ENCODE measurements around the gene TECR. TPM values are rescaled to one million over a fixed set of nuclear protein-coding genes. Genes with fewer than 3 reads are reported as not detected.

TECR gene
- polyA plus RNA-seq, 1 donor from 2014 or later, result 31.4 TPM

- H3K79me2 ChIP-seq (replicated peaks; ENCODE audit: insufficient read depth, low read length), result peaks cover 15% of the 10 kb centered on the region
- TF ChIP-seq CTCF (IDR thresholded peaks at IDR 0.05; ENCODE audit: poor library complexity, severe bottlenecking) (no peak), REST (IDR thresholded peaks at IDR 0.05; ENCODE audit: borderline replicate concordance) (no peak), POLR2AphosphoS5 (IDR thresholded peaks at IDR 0.05) (no peak), SMC3 (conservative IDR thresholded peaks at IDR 0.05; ENCODE audit: poor library complexity) (no peak)
- H3K9me2 ChIP-seq (ENCODE audit: insufficient read depth, low read length), result no peaks in the 10 kb centered on the region
- no peak overlapping the region for H3K9ac ChIP-seq (ENCODE audit: low read length)
- no peak overlapping the region for H2AFZ ChIP-seq (ENCODE audit: low read depth, low read length)
- H3K4me3 ChIP-seq (ENCODE audit: low read length), result no peak overlapping the region
- no peaks in the 10 kb centered on the region for H3K9me3 ChIP-seq (ENCODE audit: low read length)
- H3F3A ChIP-seq (ENCODE audit: insufficient read depth, low read length, poor library complexity, severe bottlenecking), result no peaks in the 10 kb centered on the region
- no peaks in the 10 kb centered on the region for H3K27me3 ChIP-seq (ENCODE audit: insufficient read depth, low read depth, low read length)
- no peaks in the 10 kb centered on the region for H3K36me3 ChIP-seq (ENCODE audit: insufficient read depth, low read length)
- H4K20me1 ChIP-seq (ENCODE audit: insufficient read depth), result no peaks in the 10 kb centered on the region
- H3K27ac ChIP-seq (ENCODE audit: low read length), result no peak overlapping the region
- no peak overlapping the region for H3K4me2 ChIP-seq (ENCODE audit: low read length)
Measured at GRCh38 chr19:14512406-14512961, 16.9 kb upstream of the TECR start.

GRCh38 chr19:14514215-14514863, 15.1 kb upstream of the TECR start:
- Histone ChIP-seq H3K9me3 (ENCODE audit: low read length) (no peaks in the 10 kb centered on the region), H3K9me2 (ENCODE audit: insufficient read depth, low read length) (no peaks in the 10 kb centered on the region), H4K20me1 (ENCODE audit: insufficient read depth) (no peaks in the 10 kb centered on the region), H2AFZ (ENCODE audit: low read depth, low read length) (no peak overlapping the region), H3K27me3 (ENCODE audit: insufficient read depth, low read depth, low read length) (no peaks in the 10 kb centered on the region), H3F3A (ENCODE audit: insufficient read depth, low read length, poor library complexity, severe bottlenecking) (no peaks in the 10 kb centered on the region), H3K27ac (ENCODE audit: low read length) (no peak overlapping the region), H3K9ac (ENCODE audit: low read length) (no peak overlapping the region), H3K4me2 (ENCODE audit: low read length) (no peak overlapping the region), H3K36me3 (ENCODE audit: insufficient read depth, low read length) (no peaks in the 10 kb centered on the region), H3K79me2 (replicated peaks; ENCODE audit: insufficient read depth, low read length) (peaks cover 21% of the 10 kb centered on the region), H3K4me3 (ENCODE audit: low read length) (no peak overlapping the region)
- TF ChIP-seq EP300 (conservative IDR thresholded peaks at IDR 0.05; ENCODE audit: poor library complexity, severe bottlenecking) (no peak), RAD21 (conservative IDR thresholded peaks at IDR 0.05) (no peak), TAF1 (IDR thresholded peaks at IDR 0.05; ENCODE audit: low read depth) (no peak), SMC3 (conservative IDR thresholded peaks at IDR 0.05; ENCODE audit: poor library complexity) (no peak), MXI1 (conservative IDR thresholded peaks at IDR 0.05; ENCODE audit: poor library complexity, severe bottlenecking) (no peak)
